ENCODE results near the gene CYTL1. TPM values are rescaled to one million over a fixed set of nuclear protein-coding genes. Genes with fewer than 3 reads are reported as not detected.
"Not testable (repeated sequence)": the region's sequence is repeated elsewhere in the genome, so short reads cannot be mapped to it uniquely, and the experiment has no call there.

The CYTL1 gene
- total RNA-seq, 2 donors from 2014 or later = not detected

- H3K27me3 Mint-ChIP-seq = peaks cover 60% of the 10 kb centered on the region
- not testable (repeated sequence) for H3K4me1 Mint-ChIP-seq; H3K9me3 ChIP-seq (ENCODE audit: control insufficient read depth, low read length, poor library complexity, severe bottlenecking); DNase-seq; H3K27ac Mint-ChIP-seq; H3K36me3 Mint-ChIP-seq (ENCODE audit: low read depth); H3K4me3 Mint-ChIP-seq; ATAC-seq
Measured at GRCh38 chr4:5006932-5007331, 12.3 kb downstream of the CYTL1 start.

GRCh38 chr4:5004496-5004895, 14.8 kb downstream of the CYTL1 start:
- H3K27ac Mint-ChIP-seq = no peak overlapping the region
- peaks cover 2% of the 10 kb centered on the region for H3K36me3 Mint-ChIP-seq (ENCODE audit: low read depth)
- H3K4me1 Mint-ChIP-seq = peaks cover 2% of the 10 kb centered on the region
- H3K9me3 ChIP-seq (ENCODE audit: control insufficient read depth, low read length, poor library complexity, severe bottlenecking) = no peaks in the 10 kb centered on the region
- no peak overlapping the region for H3K4me3 Mint-ChIP-seq
- peaks cover 67% of the 10 kb centered on the region for H3K27me3 Mint-ChIP-seq
- DNase-seq (no peak), ATAC-seq (no peak)

GRCh38 chr4:5003918-5004317, 15.3 kb downstream of the CYTL1 start:
- Mint-ChIP-seq H3K27ac (no peak overlapping the region), H3K27me3 (peaks cover 67% of the 10 kb centered on the region), H3K4me3 (no peak overlapping the region), H3K4me1 (peaks cover 2% of the 10 kb centered on the region), H3K36me3 (ENCODE audit: low read depth) (peaks cover 2% of the 10 kb centered on the region)
- no peak for ATAC-seq
- H3K9me3 ChIP-seq (ENCODE audit: control insufficient read depth, low read length, poor library complexity, severe bottlenecking) = no peaks in the 10 kb centered on the region
- DNase-seq = no peak

GRCh38 chr4:5003372-5003857, 15.8 kb downstream of the CYTL1 start:
- Mint-ChIP-seq H3K4me1 (peaks cover 2% of the 10 kb centered on the region), H3K36me3 (ENCODE audit: low read depth) (peaks cover 2% of the 10 kb centered on the region), H3K27ac (no peak overlapping the region), H3K27me3 (peaks cover 72% of the 10 kb centered on the region), H3K4me3 (no peak overlapping the region)
- DNase-seq = no peak
- H3K9me3 ChIP-seq (ENCODE audit: control insufficient read depth, low read length, poor library complexity, severe bottlenecking) = no peaks in the 10 kb centered on the region
- no peak for ATAC-seq

GRCh38 chr4:5001641-5002040, 17.6 kb downstream of the CYTL1 start:
- not testable (repeated sequence) for H3K4me1 Mint-ChIP-seq

GRCh38 chr4:4996935-4997334, 22.3 kb downstream of the CYTL1 start:
- not testable (repeated sequence) for H3K36me3 Mint-ChIP-seq (ENCODE audit: low read depth); DNase-seq; H3K4me1 Mint-ChIP-seq; H3K27ac Mint-ChIP-seq; H3K9me3 ChIP-seq (ENCODE audit: control insufficient read depth, low read length, poor library complexity, severe bottlenecking); ATAC-seq; H3K4me3 Mint-ChIP-seq
- H3K27me3 Mint-ChIP-seq = peaks cover 80% of the 10 kb centered on the region

More at GRCh38 chr4:5001641-5002040, 17.6 kb downstream of the CYTL1 start:
- peaks cover 80% of the 10 kb centered on the region for H3K27me3 Mint-ChIP-seq
- not testable (repeated sequence) for DNase-seq; H3K27ac Mint-ChIP-seq; H3K36me3 Mint-ChIP-seq (ENCODE audit: low read depth); ATAC-seq; H3K9me3 ChIP-seq (ENCODE audit: control insufficient read depth, low read length, poor library complexity, severe bottlenecking); H3K4me3 Mint-ChIP-seq

GRCh38 chr4:4995908-4996265, 23.4 kb downstream of the CYTL1 start:
- no peak for ATAC-seq
- H3K4me3 Mint-ChIP-seq = no peak overlapping the region
- no peak for DNase-seq
- H3K27me3 Mint-ChIP-seq = peaks cover 69% of the 10 kb centered on the region
- H3K27ac Mint-ChIP-seq = no peak overlapping the region
- no peaks in the 10 kb centered on the region for H3K9me3 ChIP-seq (ENCODE audit: control insufficient read depth, low read length, poor library complexity, severe bottlenecking)
- no peaks in the 10 kb centered on the region for H3K36me3 Mint-ChIP-seq (ENCODE audit: low read depth)
- peaks cover 2% of the 10 kb centered on the region for H3K4me1 Mint-ChIP-seq

GRCh38 chr4:4995103-4995907, 24.0 kb downstream of the CYTL1 start:
- Mint-ChIP-seq H3K4me1 (peaks cover 2% of the 10 kb centered on the region), H3K4me3 (no peak overlapping the region), H3K27me3 (peaks cover 65% of the 10 kb centered on the region), H3K27ac (no peak overlapping the region), H3K36me3 (ENCODE audit: low read depth) (no peaks in the 10 kb centered on the region)
- ATAC-seq (peak; percentile 52), DNase-seq (peak in 1 of 3 donors; percentile 20)
- no peaks in the 10 kb centered on the region for H3K9me3 ChIP-seq (ENCODE audit: control insufficient read depth, low read length, poor library complexity, severe bottlenecking)

GRCh38 chr4:4994312-4995097, 24.8 kb downstream of the CYTL1 start:
- DNase-seq (no peak), ATAC-seq (no peak)
- peaks cover 58% of the 10 kb centered on the region for H3K27me3 Mint-ChIP-seq
- peaks cover 2% of the 10 kb centered on the region for H3K4me1 Mint-ChIP-seq
- H3K36me3 Mint-ChIP-seq (ENCODE audit: low read depth) = no peaks in the 10 kb centered on the region
- no peak overlapping the region for H3K4me3 Mint-ChIP-seq
- no peaks in the 10 kb centered on the region for H3K9me3 ChIP-seq (ENCODE audit: control insufficient read depth, low read length, poor library complexity, severe bottlenecking)
- no peak overlapping the region for H3K27ac Mint-ChIP-seq

GRCh38 chr4:4992833-4993232, 26.4 kb downstream of the CYTL1 start:
- no peak overlapping the region for H3K27ac Mint-ChIP-seq
- DNase-seq (no peak), ATAC-seq (no peak)
- no peaks in the 10 kb centered on the region for H3K9me3 ChIP-seq (ENCODE audit: control insufficient read depth, low read length, poor library complexity, severe bottlenecking)
- peaks cover 3% of the 10 kb centered on the region for H3K4me1 Mint-ChIP-seq
- H3K36me3 Mint-ChIP-seq (ENCODE audit: low read depth) = peaks cover 3% of the 10 kb centered on the region
- H3K4me3 Mint-ChIP-seq = no peak overlapping the region
- H3K27me3 Mint-ChIP-seq = peaks cover 47% of the 10 kb centered on the region

GRCh38 chr4:4991541-4992099, 27.6 kb downstream of the CYTL1 start:
- H3K4me3 Mint-ChIP-seq = no peak overlapping the region
- no peak for DNase-seq
- H3K36me3 Mint-ChIP-seq (ENCODE audit: low read depth) = peaks cover 4% of the 10 kb centered on the region
- no peaks in the 10 kb centered on the region for H3K9me3 ChIP-seq (ENCODE audit: control insufficient read depth, low read length, poor library complexity, severe bottlenecking)
- no peak overlapping the region for H3K27ac Mint-ChIP-seq
- ATAC-seq = no peak
- peaks cover 52% of the 10 kb centered on the region for H3K27me3 Mint-ChIP-seq
- H3K4me1 Mint-ChIP-seq = peaks cover 3% of the 10 kb centered on the region

- H3K4me3 Mint-ChIP-seq = no peak overlapping the region
- ATAC-seq (no peak), DNase-seq (no peak)
Measured at GRCh38 chr4:4990857-4991540, 28.3 kb downstream of the CYTL1 start.

GRCh38 chr4:4990329-4990728, 28.9 kb downstream of the CYTL1 start:
- H3K36me3 Mint-ChIP-seq (ENCODE audit: low read depth) = peaks cover 4% of the 10 kb centered on the region
- ATAC-seq (no peak), DNase-seq (no peak)
- peaks cover 3% of the 10 kb centered on the region for H3K4me1 Mint-ChIP-seq
- H3K27ac Mint-ChIP-seq = no peak overlapping the region
- no peak overlapping the region for H3K4me3 Mint-ChIP-seq
- no peaks in the 10 kb centered on the region for H3K9me3 ChIP-seq (ENCODE audit: control insufficient read depth, low read length, poor library complexity, severe bottlenecking)
- H3K27me3 Mint-ChIP-seq = peaks cover 40% of the 10 kb centered on the region

More at GRCh38 chr4:4990857-4991540, 28.3 kb downstream of the CYTL1 start:
- H3K36me3 Mint-ChIP-seq (ENCODE audit: low read depth) = peaks cover 4% of the 10 kb centered on the region
- H3K4me1 Mint-ChIP-seq = peaks cover 3% of the 10 kb centered on the region
- no peaks in the 10 kb centered on the region for H3K9me3 ChIP-seq (ENCODE audit: control insufficient read depth, low read length, poor library complexity, severe bottlenecking)
- peaks cover 45% of the 10 kb centered on the region for H3K27me3 Mint-ChIP-seq
- no peak overlapping the region for H3K27ac Mint-ChIP-seq

Measured in T-helper 17 cell (primary cell).